ENCODE measurements around the gene NCF4.

The NCF4 gene

DNA sequence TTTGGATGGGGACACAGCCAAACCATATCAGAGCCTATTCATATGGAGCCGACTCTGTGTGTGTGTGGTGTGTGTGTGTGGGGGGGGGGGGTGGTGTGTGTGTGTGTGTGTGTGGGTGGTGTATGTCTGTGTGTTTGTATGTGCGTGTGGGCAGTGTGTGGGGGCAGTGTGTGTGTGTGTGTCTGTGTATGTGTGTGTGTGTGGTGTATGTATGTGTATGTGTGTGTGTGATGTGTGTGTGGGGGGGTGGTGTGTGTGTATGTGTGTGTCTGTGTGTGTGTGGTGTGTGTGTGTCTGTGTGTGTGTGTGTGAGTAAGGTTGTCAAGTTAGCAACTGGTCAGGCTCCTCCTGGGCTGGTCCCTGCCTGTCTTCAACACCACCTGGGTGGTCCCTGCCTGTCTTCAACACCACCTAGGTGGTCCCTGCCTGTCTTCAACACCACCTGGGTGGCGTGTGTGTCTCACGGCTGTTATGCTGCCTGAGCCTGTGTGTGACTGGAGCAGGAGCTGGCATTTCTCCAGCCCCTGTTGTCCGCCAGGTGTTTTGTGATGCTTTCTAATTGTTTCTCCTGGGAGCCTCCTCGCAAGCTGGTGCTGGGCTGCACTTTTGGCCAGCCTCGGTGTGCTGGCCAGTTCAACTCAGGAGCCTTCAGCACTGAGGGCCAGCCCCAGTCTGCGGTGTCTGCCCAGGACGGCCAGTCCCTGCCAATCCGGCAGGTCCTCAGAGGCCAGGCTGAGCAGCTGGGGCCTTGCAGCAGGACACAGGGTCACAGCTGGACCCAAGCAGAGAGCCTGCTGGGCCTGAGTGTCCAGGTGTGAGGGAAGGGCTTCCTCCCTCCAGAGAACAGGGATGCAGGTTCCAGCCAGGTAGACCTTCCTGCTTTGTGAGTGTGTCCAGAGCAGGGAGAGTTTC, 22.4 kb upstream of the NCF4 start:
- DNase-seq = no peak

DNA sequence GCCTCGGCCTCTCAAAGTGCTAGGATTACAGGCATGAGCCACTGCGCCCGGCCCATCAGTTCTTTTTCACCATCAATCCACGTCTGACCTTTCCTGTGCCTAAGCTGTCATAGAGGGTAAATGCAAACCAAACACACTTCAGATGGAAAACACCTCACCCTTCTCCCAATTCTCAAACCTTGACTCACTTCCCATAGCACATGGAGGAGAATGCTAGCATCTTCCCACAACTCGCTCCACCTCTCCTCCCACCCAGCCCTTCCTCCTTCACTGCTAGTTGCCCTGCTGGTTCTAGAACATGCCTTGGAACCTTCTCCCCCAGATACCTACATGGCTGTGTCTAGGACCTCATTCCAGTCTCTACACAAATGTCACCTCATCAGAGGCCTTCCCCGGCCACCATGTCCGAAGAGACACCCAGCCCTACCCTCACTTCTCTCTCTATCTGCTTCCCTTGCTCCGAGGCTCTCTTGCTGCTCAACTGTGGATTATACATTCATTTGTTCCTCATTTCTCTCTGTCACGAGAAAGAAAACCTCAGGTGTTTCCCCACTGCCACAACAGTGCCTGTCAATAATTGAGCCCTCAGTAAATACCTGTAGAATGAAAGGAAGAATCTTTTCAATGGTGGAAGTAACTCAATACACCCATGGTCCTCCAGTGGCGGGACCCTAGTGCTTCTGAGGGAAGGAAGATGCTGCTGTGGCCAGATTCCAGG, 21.3 kb upstream of the NCF4 start:
- no peak for DNase-seq

DNA sequence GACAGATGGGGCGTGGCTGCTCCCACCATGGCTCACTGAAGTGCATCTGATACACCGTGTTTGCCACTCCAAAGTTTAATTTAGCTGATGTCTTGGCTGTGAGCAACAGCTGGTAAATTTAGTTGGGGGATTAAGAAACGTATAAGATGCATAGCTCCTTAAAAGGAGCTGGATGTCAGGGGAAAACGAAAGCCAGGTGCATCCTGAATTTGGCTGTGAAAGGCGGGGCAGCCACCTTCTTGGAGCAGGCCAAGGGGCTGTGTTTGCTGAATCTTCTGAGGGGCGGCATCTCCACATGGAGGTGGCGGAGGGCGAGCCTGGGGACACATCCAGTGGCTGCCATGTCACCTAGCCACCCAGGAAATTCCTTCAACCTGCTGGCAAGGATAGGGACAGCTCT, 20.7 kb upstream of the NCF4 start:
- DNase-seq = no peak

DNA sequence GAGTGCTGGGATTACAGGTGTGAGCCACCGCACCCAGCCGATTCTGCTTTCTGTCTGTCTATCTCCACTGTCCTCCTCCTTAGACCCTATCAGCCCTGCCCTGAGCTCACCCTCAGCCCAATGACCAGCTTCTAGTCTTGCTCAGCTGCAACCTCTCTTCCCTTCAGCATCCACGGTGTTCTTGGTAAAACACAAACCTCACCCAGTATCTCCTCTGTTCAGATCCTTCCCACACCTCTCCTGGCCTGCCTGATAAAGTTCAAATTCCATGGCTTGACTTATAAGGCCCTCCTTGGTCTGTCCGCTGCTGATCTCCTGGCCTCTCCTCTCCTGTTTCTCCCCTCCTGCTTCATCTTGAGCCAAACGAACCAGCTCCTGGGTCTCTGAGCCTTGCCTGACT, 14.5 kb upstream of the NCF4 start:
- no peak for DNase-seq

DNA sequence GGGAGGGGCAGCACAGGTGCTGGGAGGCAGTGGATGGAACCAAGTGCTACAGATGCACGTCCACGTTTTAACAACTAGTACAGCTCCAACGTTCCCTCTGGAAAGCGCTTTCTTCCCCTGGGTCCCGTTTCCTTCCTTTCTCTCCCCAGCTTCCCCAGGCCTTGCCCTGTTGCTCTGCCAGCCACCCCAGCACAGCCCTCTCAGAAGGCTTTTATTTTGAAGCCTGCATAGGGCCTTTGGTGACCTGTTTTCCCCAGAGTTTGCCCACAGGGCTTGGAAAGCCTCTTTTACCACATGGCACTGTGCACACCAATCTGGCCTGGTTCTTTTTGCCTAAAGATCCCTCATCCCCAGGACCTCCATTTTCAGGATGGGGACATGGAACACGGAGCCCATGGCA, 13.9 kb upstream of the NCF4 start:
- DNase-seq = no peak

DNA sequence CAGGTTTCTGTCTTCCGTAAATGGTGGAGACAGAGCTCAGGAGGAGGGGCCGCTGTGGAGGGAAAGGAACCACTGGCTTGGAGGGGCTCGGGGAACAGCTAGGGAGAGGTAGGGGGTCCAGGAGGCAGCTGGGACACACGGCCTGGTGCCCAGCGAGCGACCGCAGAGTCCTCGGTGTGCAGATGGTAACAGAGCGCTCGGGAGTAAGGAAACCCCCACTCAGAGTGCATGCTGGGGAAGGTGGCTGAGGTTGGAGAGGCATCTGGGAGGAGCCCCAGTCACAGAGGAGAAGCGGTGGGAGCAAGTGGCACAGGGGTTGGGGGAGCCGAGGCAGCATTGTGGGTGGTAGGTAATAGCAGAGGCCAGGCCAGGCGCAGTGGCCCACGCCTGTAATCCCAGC, 10.8 kb upstream of the NCF4 start:
- DNase-seq = no peak

DNA sequence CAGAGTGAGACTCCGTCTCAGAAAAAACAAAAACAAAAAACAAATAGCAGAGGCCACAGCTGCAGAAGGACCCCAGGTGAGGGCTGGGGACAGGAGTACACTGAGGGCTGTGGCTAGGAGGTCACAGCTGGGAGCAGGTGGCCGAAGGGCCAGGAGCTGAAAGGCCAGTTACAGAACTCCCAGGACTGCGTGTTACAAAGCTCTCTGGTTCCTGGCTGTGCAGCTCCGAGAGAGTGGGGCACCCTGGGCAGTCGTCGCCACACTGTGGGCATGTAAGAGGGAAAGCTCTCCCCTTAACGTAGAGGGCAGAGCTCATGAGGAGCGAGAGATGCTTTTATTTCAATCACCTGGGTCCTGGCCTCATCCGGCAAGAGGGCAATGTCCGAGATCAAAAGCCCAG, 10.1 kb upstream of the NCF4 start:
- no peak for DNase-seq

DNA sequence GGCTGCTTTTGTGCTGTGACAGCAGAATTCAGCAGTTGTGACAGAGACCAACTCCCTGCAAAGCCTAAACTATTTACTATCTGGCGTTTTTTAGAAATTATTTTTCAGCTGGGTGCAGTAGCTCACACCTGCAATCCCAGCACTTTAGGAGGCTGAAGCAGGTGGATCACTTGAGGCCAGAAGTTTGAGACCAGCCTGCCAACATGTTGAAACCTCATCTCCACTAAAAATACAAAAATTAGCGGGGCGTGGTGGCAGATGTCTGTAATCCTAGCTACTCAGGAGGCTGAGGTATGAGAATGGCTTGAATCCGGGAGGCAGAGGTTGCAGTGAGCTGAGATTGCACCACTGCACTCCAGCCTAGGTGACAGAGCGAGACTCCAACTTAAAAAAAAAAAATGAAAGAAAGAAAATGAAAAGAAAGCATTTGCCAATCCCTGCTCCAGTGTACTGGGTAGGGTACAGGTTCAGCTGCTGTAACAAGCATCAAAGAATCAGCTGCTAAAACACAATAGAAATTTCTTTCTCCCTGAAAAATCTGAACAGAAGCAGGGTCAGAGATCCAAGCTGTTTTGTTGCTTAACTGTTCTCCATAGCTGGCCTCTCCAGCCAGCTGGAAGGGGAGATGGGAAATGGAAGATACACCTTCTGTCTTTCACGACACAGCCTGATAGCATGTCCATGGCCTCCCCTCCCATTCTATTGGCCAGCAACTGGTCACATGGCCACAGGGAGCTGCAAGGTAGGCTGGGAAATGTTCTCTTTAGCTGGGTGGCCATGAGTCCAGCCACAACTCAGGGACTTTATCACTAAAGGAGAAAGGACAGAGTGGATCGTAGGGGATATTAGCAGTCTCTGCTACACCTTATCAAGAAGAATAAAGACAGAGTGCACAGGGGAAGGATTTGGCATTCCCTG, 8.5 kb upstream of the NCF4 start:
- DNase-seq = no peak

DNA sequence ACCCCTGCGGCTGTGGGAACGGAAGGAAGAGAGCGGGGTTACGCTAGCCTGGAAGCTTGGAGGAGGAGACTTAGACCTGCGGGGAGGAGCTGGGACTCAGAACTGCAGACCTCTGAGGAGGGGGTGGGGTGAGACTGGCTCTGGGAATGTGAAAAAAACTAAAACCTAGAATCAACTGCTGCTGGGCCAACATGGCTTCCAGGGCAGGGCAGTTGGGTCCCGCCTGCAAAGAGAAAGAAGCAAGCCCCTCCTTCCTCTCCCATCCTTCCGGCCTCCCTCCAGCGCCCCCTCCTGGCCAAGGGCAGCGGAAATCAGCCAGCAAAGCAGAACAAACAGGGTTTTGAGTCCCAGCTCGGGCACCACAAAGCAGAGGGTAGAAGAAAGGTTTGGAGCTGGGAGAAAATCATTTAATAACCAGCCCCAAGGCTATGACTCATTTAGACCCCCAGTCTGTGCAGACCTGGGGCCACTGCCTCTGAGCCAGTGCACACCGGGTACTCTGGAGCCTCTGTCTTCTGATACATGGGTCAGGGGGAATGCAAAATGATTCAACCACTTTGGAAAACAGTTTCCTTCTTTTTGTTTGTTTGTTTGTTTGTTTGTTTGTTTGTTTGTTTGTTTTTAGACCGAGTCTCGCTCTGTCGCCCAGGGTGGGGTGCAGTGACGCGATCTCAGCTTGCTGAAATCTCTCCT, 7.3 kb upstream of the NCF4 start:
- peak; percentile 85 to 91 for DNase-seq

DNA sequence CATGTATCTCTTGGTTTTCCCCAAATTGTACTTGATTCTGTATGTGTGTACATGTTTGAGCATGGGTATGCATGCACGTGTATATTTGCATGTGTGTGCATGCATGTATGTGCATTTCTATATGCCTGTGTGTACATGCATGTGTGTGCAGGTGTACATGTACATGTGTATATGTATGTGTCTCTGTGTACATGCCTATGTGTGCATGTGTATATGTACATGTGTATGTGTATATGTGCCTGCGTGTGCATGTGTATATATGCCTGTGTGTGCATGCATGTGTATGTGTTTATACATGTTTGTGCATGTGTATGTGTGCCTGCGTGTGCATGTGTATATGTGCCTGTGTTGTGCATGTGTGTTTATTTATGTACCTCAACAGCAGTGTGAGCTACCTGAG, 5.3 kb upstream of the NCF4 start:
- DNase-seq = no peak

DNA sequence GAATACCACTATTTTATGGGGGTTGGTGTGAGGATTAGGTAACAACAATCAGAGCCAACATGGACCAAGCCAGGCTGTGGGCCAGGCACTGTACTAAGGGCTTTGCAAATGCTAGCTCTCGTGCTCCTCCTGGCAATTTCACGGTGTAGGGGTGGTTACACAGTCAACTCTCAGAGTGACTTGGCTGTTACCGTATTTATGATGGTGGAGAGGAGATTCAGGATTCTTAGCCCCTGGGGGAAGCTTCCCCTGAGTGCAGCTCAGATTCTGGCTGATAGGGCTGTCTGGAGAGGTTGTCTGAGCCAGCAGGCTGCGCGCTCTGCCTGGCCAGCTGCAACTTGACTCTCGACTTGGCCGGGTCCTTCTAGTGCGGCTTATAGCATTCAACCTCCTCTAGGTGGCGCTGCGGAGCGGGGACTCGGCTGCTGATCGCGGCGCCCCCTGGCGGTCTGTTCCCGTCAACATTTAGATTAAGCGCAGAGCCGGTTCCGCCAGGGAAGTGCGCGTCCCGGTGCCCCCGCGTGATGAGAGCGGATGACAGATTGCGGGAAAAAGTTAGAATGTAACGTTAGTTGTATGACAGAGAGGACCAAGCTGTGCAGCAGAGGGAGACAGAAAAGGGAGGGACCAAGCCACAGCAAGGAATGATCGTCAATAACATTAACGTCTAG, 4.5 kb upstream of the NCF4 start:
- DNase-seq = peak; percentile 86 to 92

DNA sequence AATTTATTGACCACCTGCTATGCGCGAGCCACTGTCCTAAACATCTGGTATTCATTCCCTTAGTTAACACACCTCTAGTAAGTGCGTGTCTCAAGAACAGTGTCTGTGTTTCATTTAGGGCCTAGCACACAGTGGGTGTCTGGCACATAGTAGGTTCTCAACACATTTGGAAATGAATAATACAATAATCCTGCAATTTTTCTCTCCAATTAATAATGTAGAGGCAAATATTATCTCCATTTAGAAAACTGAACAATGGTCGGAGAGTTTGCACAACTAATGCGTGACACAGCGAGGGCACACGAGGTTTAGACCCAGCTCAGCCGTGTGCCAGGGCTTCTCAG, 4.0 kb upstream of the NCF4 start:
- DNase-seq = no peak

DNA sequence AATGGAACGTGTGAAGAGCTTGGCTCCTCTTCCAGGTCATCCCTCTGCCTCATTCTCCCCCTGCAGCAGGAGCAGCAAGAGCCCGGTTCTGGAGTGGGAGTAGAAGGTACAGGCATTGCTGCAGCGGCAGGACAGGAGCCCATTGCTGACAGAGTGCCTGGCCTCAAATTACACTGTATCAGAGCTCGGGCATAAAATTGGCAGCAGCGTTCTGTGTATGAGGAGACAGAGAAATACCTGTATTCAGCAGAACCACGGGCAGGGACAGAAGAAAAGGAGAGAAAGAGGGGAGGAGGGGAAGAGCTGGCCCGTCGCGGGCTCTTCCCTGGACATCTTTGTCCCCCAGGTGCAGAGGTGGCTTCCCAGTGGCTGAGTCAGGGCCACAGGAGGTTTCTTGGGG, 2.6 kb upstream of the NCF4 start:
- no peak for DNase-seq

DNA sequence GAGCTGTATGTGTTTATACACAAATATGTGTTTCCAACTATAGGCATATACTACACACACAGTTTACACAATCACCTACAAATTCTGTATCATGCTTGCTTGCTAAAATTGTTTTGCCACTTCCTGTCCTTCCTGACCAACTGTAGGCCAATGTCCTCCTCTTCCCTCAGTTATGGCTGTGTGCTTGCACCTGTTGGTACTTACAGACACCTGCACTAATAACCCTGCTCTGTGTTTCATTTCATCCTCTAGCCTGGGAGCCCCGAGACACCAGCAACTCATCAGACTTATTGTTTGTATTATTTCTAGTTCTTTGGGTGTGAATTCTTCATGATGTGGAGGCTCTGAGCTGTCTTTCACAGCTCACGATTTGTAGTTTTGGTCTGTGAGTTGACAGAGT, 1.8 kb upstream of the NCF4 start:
- no peak for DNase-seq

DNA sequence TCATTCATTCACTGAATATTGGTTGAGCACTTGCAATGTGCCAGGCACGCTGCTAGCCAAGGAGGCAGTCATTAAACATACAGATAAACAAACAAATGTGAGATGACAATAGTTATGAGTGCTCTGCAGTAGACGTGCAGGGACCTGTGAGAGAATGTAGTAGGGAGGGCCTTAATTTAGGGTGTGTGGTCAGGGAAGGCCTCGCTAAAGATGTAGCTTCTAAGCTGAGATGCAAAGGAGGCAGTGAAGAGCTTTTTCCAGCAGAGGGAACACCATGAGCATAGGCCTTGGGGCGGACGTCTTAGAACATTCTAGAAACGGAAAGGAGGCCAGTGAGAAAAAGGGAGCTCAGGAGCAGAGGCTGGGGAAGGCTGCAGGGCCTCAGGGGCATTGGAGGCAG, 789 bp upstream of the NCF4 start:
- no peak for DNase-seq

DNA sequence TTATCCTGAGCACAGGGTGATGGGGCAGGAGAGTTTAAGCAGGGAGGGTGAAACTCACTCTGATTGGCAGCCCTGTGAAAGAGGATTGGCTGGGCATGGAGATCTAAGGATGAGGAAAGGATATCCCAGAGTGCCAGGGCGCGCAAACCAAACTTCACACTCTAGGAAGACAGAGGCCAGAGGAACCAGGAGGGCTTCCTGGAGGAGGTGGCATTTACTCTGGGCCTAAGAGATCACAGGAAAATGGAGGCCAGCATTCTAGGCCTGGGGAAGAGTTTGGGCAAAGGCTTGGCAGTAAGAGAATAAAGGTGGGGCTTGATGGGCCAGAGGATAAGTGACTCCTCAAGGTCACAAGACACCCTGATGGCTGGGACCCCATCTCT, 377 bp upstream of the NCF4 start:
- DNase-seq = no peak

DNA sequence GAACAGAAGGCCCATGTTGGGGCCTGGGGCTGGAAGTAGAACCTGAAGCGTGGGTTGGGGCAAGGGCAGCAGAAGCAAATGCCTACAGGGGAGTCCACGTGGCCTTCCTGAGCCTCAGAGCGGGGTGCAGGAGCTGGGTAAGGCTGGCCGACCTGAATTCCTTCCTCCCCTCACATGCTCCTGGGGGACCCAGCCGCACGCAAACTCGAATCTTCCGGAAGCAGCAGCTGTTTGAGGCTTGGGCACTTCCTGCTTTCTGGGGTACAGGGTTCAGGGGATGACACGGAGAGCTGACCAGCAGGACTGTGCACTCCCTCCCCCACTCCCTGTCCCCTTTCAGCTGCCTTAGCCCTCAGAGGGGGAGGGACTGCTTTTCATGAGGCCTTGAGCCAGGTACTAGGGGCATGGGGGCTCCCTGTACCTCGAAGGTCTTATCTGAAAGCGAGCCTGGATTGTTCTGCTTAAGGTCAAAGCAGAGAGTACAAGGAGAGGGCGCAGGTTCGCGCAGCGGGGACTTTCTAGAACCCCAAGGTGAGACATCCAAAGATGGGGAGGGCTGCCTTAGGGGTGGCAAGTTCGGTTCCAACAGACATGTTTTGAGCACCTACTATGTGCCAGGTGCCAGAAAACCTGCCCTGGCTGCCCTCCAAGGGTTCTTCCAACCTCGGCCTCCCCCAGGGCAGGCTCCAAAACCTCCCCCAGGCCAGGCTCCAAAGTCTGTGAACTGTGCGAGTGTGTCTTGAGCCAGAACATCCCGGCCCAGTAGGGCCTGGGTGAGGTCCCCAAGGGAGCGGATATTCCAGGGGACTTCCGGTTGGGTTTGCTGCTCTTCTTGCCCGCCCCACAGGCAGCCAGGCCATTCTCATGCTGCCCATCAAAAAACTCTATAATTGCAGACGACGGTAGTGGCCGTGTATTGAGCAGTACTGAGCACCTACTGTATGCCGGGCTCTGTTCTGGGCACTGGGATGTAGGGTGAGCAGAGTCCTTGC, 1.7 kb downstream of the NCF4 start:
- DNase-seq = peak in 1 of 2 donors; percentile 24

DNA sequence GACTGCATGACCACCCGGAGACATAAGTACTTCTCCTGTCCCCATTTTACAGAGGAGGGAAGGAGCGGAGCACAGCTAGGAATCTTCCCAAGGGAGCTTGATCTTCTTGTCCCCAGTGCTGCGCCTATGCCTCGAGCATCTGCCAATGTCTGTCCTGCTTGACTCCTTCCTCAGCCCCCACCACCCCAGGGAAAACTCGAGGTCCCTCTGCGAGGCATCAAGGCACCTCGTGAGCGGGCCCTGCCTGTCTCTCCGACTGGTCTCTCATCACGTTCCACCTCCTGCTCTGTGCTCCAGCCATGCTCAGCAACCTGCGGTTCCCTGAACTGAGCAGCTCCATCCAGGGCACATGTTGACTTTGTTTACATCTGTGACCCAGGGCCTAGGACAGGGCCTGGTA, 2.5 kb downstream of the NCF4 start:
- DNase-seq = no peak

DNA sequence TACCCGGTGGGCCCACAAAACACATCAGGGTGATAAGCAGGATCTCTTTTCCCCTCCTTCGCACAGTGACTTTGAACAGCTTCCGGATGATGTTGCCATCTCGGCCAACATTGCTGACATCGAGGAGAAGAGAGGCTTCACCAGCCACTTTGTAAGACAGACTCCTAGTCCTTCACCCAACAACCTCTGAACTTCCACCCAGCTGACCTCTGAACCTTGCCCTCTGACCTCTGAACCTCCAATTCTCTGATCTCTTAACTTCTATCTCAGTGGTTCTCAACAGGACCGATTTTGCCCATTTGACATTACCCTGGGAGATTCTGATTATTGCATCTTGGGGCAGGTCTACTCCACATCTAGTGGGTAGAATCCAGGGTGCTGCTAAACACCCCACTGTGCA, 3.2 kb downstream of the NCF4 start:
- DNase-seq = no peak

DNA sequence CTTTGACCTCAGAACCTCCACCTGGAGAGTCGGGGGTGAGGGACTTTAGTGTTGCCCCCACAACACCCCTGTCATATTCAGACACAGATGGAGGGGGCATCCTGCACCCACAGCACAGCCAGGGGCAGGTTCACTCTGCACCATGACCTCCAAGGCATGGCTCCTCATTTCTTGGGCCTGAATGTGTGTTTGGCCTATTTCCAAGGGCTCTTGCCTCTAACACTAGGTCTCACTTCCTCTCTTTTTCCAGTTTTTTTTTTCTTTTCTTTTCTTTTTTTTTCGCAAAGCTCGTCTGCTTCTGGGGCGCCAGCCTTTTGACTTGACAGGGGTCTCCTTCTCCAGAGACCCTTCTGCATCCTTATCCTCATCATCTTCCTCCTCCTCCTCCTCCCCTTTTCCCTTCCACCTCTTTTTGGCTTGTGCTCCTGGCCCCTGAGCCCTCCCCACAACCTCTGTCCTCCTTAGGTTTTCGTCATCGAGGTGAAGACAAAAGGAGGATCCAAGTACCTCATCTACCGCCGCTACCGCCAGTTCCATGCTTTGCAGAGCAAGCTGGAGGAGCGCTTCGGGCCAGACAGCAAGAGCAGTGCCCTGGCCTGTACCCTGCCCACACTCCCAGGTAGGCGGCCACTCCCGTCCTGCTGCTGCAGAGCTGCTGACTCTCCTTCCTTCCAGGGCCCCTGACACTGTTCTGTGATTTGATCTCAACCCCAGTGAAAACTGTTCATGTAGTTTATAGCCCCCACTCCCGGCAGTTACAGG, 3.8 kb downstream of the NCF4 start:
- DNase-seq = no peak
